Mesodermal cell (in vitro differentiated cells): ENCODE data around the gene TMED1.
A peak's percentile ranks its signal among the peaks of the same experiment; 100 is the strongest.
"Not testable (repeated sequence)": the region's sequence is repeated elsewhere in the genome, so short reads cannot be mapped to it uniquely, and the experiment has no call there.

Source experiments
- H3K27ac ChIP-seq: 2 replicates; pipeline ENCODE4 v1.7.0; 2013; ENCODE audit warnings: mild to moderate bottlenecking, low read depth, low read length, moderate library complexity; ENCODE audit not compliant: severe bottlenecking
- H3K36me3 ChIP-seq: 2 replicates; pipeline ENCODE4 v1.7.1; 2013; ENCODE audit warnings: mild to moderate bottlenecking, low read length, moderate library complexity; ENCODE audit not compliant: control insufficient read depth, insufficient read depth
- H3K4me1 ChIP-seq: one replicate; pipeline ENCODE4 v1.7.1; 2013; ENCODE audit warnings: mild to moderate bottlenecking, low read length; ENCODE audit not compliant: insufficient read depth, control insufficient read depth, poor library complexity, severe bottlenecking
- H3K4me3 ChIP-seq: 2 replicates; pipeline ENCODE4 v1.7.0; 2013; ENCODE audit warnings: low read length, control low read depth, mild to moderate bottlenecking; ENCODE audit not compliant: insufficient read depth, poor library complexity, severe bottlenecking; ENCODE audit errors: extremely low read depth
- H3K9me3 ChIP-seq: 2 replicates; pipeline ENCODE4 v1.7.1; 2013; ENCODE audit warnings: mild to moderate bottlenecking, low read length, moderate library complexity; ENCODE audit not compliant: control insufficient read depth
- WGBS, 2 experiments: methylation state at CpG; one replicate each; pipeline ENCODE4 v1.1.5; 2013; ENCODE audit warnings: missing lambda C conversion rate in 2 of 2; ENCODE audit not compliant: insufficient coverage in 2 of 2; 5-methylcytosine and 5-hydroxymethylcytosine counted together

TMED1 gene

GRCh38 chr19:10872546-10873107 lies 36.6 kb upstream of the TMED1 start:
- peak overlapping the region; percentile 67 for H3K27ac ChIP-seq
- WGBS, 2 experiments = 20 to 24% methylated on average over 10 to 13 of the region's 16 CpGs
- no peaks in the 10 kb centered on the region for H3K36me3 ChIP-seq
- no peaks in the 10 kb centered on the region for H3K9me3 ChIP-seq
- H3K4me3 ChIP-seq = peak overlapping the region; percentile 90
- peaks cover 3% of the 10 kb centered on the region for H3K4me1 ChIP-seq

DNA sequence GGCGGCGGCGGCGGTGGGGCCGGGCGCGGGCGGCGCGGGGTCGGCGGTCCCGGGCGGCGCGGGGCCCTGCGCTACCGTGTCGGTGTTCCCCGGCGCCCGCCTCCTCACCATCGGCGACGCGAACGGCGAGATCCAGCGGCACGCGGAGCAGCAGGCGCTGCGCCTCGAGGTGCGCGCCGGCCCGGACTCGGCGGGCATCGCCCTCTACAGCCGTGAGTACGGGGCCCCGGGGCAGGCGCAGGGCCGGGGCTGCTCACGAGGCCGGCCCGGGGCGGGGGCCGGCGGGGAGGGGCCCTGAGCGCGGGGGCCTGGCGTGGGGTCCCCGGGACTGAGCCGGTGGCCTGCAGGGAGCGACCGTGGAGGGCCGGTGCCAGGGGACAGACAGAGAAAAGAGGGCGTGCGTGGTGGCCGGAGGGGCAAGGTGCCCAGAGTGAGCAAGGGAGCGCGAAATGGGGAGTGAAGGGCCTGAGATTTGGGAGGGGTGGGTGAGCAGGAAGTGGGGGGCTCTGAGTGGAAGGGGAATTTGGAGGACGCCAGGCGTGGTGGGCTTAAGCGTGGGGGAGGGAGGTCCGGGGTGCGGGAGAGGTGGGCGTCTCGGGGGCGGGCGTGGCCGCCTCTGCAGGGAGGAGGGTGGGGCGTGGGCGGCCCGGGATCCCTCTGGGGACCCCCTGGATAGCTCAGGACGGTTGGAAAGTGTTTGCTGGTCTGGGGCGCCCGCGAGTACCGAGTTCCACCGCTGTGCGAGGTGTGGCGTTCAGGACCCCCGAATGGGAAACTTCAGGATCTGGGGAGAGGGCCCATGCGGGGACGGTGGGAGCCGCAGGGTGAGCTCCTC lies 35.9 kb upstream of the TMED1 start:
- Histone ChIP-seq H3K9me3 (no peaks in the 10 kb centered on the region), H3K4me3 (peak overlapping the region; percentile 90), H3K27ac (peak overlapping the region; percentile 67), H3K36me3 (no peaks in the 10 kb centered on the region), H3K4me1 (peaks cover 3% of the 10 kb centered on the region)
- 1 to 2% methylated on average over 37 to 88 of the region's 90 CpGs for WGBS, 2 experiments

DNA sequence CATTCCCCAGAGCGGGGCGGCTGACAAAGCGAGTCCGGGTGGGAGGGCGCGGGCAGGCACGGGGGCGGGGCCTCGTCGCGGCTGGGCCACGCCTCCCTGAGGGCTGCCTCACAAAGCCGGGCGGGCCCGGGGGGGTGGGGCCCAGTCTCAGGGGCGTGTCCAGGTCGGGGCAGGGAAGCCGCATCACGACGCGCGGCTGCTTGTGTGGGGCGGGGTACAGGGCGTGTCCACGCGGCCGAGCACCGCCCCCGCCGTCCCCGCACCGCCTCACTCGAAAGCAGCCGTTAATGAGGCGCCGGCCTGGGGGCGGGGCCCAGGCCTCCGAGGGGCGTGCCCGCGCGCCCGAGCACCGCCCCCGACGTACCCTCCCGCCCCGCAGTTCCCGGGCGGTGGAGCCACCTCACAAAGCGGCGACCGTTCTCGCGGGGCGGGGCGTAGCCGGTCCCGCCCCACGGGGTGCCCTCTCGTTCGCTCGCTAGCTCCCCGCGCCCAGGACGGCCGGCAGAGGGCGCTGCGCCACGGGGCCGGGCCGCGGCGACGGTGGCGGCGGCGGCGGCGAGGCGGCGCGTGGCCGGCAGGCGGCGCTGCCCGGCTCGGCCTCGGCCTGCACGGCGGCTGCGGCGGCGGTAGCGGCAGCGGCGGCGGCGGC lies 35.1 kb upstream of the TMED1 start, which contains the start of gene CARM1:
Gene CARM1, plus strand, starts transcription at position 599 of the 649 bp plus-strand sequence. CDS start 150 bp downstream, outside the sequence.
- WGBS, 2 experiments = 0% methylated on average over 59 to 74 of the region's 99 CpGs
- Histone ChIP-seq H3K36me3 (no peaks in the 10 kb centered on the region), H3K27ac (peak within 1 kb of the TSS; percentile 88), H3K9me3 (no peaks in the 10 kb centered on the region), H3K4me3 (peak within 1 kb of the TSS; percentile 90), H3K4me1 (peaks cover 3% of the 10 kb centered on the region)

- H3K4me1 ChIP-seq = peaks cover 3% of the 10 kb centered on the region
- peak overlapping the region; percentile 88 for H3K27ac ChIP-seq
- no peaks in the 10 kb centered on the region for H3K9me3 ChIP-seq
- H3K36me3 ChIP-seq = no peaks in the 10 kb centered on the region
- WGBS, 2 experiments = 3 to 6% methylated on average over 12 to 18 of the region's 22 CpGs
- peak overlapping the region; percentile 22 for H3K4me3 ChIP-seq
Observed at GRCh38 chr19:10870501-10870954, 34.5 kb upstream of the TMED1 start.

- not testable (repeated sequence) for H3K36me3 ChIP-seq, H3K27ac ChIP-seq, H3K4me3 ChIP-seq, H3K9me3 ChIP-seq, H3K4me1 ChIP-seq
- 94 to 99% methylated on average over 9 to 11 of the region's 11 CpGs for WGBS, 2 experiments
Observed at GRCh38 chr19:10869872-10870311, 33.9 kb upstream of the TMED1 start.

DNA sequence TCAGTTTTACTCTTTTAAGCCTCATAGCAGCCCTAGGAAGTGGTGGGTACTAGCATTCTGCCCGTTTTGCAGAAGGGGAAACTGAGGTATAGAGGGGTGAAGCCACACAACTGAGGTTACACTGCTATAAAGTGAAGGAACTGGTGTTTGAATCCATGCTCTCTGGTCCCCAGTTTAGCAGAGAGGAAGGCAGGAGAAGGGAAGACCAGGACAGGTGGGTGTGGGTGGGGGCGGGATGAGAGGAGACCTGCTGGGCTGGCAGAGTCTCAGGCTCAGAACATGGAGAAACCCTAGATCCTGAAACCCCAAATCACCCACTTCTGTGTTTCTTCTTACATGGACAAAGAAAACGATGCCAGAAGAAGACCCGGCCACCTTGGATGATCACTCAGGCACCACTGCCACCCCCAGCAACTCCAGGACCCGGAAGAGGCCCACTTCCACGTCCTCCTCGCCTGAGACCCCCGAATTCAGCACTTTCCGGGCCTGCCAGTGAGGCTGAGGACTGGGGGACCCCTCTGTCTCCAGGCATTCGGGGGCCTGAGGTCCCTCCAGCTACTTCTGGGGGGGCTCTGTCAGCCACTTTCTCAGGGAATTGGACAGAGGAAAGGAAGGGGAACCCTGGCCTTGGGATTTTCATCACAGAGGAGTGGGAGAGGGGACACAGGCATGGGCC lies 33.0 kb upstream of the TMED1 start:
- WGBS, 2 experiments = 86 to 96% methylated on average over 9 to 10 of the region's 10 CpGs
- Histone ChIP-seq H3K27ac (no peak overlapping the region), H3K36me3 (no peaks in the 10 kb centered on the region), H3K9me3 (no peaks in the 10 kb centered on the region), H3K4me1 (no peaks in the 10 kb centered on the region), H3K4me3 (no peak overlapping the region)

- no peaks in the 10 kb centered on the region for H3K36me3 ChIP-seq
- WGBS, 2 experiments = 96 to 98% methylated on average over 6 to 8 of the region's 10 CpGs
- H3K4me1 ChIP-seq = peaks cover 7% of the 10 kb centered on the region
- no peak overlapping the region for H3K27ac ChIP-seq
- H3K9me3 ChIP-seq = no peaks in the 10 kb centered on the region
- H3K4me3 ChIP-seq = no peak overlapping the region
Observed at GRCh38 chr19:10866495-10866894, 30.5 kb upstream of the TMED1 start.

DNA sequence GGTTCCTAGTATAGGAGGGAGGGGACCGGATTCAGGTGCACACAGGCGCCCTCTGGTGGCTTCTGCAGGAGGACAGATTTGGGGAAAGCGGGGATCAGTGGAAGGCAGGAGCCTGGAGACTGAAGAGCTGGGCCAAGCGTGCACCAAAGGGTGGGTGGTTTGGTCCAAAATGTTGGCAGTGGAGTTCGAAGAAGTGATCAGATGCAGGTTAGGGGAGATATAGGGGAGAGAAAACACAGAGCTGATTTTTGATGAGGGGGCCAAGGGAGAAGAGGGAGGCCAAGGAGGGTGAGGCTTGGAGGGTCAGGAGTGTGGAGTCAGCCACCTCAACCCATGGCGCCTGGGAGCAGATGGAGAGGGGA lies 28.5 kb upstream of the TMED1 start:
- H3K27ac ChIP-seq = no peak overlapping the region
- H3K36me3 ChIP-seq = no peaks in the 10 kb centered on the region
- H3K9me3 ChIP-seq = no peaks in the 10 kb centered on the region
- WGBS, 2 experiments = 31 to 38% methylated on average over 6 of the region's 6 CpGs
- H3K4me1 ChIP-seq = peaks cover 7% of the 10 kb centered on the region
- H3K4me3 ChIP-seq = no peak overlapping the region

DNA sequence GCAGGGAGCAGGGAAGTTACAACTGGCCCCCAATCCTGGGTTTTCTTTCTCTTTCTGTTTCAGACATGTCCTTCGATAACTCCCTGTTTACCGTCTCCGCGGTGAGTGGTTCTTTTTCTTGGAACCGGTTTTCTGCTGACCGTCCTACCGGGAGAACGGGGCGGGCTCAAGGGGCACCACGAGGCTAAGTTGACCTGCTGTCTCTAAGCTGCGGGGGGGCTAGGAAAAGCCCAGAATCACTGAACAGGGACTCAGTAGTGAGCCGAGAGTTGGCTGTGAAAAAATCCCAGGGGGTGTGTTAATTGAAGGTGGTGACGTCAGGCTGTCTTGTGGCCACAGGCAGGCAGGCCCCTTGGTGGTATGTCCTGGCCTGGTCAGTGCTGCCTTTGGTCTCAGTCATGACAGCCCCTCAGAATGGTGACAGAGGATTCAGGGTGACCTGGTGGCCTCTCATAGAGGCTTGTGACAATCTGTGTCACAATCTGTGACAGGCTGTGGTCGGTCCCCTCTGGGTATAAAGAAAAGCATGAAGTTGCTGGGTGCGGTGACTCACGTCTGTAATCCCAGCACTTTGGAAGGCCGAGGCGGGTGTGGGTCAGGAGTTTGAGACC lies 27.2 kb upstream of the TMED1 start:
- 65 to 79% methylated on average over 18 of the region's 18 CpGs for WGBS, 2 experiments
- no peaks in the 10 kb centered on the region for H3K9me3 ChIP-seq
- no peaks in the 10 kb centered on the region for H3K36me3 ChIP-seq
- peak overlapping the region; percentile 66 for H3K27ac ChIP-seq
- peaks cover 7% of the 10 kb centered on the region for H3K4me1 ChIP-seq
- no peak overlapping the region for H3K4me3 ChIP-seq

GRCh38 chr19:10862561-10863106 lies 26.6 kb upstream of the TMED1 start:
- H3K4me3 ChIP-seq = no peak overlapping the region

More at GRCh38 chr19:10862561-10863106, 26.6 kb upstream of the TMED1 start:
- Histone ChIP-seq H3K36me3 (no peaks in the 10 kb centered on the region), H3K9me3 (no peaks in the 10 kb centered on the region), H3K4me1 (peaks cover 7% of the 10 kb centered on the region), H3K27ac (peak overlapping the region; percentile 66)
- 93 to 94% methylated on average over 6 of the region's 6 CpGs for WGBS, 2 experiments
